GM10266 (cell line): ENCODE data around the gene RHBDD1.

Source experiments
- DNase-seq: peaks from one replicate; pipeline ENCODE4 v3.0.0; 2012; ENCODE audit errors: extremely low spot score
- TF ChIP-seq, protein P1 (sequence below): IDR thresholded peaks from 2 replicates; pipeline ENCODE4 v1.5.1; 2012; ENCODE audit warnings: mild to moderate bottlenecking, low read depth; ENCODE audit not compliant: control insufficient read depth, insufficient read depth; ENCODE audit errors: missing control alignments

The RHBDD1 gene

DNA sequence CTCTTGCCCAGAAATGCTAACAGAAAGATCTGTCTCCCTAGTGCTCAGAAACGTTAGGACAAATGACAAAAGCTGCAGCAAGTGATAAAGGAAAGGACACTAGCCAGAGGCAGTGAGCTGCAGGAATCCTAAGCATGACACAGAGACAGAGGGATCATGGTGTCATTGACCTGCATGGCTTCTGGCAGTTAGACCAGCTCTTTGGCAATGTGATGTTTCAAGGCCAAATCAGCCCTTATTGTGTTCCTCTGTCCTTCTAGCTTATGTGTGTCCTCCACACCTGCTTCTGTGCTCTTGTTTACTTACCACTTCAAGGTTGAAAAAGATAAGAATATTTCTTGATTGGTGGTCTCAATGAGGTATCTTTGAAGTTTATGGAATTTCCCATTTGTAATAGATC, 120.8 kb downstream of the RHBDD1 start:
- TF ChIP-seq, protein P1, sequence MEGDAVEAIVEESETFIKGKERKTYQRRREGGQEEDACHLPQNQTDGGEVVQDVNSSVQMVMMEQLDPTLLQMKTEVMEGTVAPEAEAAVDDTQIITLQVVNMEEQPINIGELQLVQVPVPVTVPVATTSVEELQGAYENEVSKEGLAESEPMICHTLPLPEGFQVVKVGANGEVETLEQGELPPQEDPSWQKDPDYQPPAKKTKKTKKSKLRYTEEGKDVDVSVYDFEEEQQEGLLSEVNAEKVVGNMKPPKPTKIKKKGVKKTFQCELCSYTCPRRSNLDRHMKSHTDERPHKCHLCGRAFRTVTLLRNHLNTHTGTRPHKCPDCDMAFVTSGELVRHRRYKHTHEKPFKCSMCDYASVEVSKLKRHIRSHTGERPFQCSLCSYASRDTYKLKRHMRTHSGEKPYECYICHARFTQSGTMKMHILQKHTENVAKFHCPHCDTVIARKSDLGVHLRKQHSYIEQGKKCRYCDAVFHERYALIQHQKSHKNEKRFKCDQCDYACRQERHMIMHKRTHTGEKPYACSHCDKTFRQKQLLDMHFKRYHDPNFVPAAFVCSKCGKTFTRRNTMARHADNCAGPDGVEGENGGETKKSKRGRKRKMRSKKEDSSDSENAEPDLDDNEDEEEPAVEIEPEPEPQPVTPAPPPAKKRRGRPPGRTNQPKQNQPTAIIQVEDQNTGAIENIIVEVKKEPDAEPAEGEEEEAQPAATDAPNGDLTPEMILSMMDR = no peak
- no peak for DNase-seq

DNA sequence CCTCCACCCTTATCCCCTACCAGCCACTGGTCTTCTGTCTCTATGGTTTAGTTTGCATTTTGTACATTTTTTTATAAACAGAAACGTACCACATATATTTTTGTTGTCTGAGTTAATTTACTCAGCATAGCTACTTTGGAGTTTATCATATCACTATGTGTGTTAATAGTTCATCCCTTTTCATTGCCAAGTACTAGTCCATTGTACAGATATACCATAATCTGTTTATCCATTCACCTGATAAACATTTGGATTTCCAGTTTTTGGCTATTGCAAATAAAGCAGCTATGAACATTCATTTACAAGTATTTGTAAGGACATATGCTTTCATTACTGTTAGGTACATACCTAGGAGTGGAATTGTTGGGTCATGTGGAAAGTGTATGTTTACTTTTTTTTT, 123.6 kb downstream of the RHBDD1 start:
- no peak for DNase-seq
- TF ChIP-seq, protein P1 = no peak

DNA sequence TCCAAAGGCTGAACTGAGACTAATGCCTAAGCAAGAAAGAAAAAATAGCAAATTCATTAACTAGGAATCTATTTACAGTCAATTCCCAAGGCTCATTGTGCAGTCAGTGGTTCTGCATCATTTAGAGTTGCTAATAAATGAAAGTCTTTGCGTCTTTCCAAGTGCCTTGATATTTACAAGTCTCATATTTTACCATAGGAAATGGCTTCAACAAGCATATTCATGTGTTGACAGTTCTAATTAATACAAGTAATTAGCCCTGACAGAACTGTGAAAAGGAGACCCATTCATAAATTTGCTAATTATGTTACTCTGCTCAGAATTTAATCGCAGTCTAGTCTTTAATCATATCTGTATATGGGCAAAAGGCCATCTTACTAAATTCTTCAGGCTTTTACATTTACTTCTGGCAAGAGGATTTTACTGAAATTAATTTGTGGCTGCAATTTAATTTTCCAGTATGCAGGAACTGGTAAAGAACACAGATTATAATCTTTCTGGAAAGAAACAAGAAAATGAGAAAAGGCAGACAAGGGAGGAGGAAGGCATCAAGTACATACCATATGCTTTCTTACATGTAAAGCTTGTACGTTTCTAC, 126.4 kb downstream of the RHBDD1 start:
- no peak for DNase-seq
- TF ChIP-seq, protein P1 = no peak

DNA sequence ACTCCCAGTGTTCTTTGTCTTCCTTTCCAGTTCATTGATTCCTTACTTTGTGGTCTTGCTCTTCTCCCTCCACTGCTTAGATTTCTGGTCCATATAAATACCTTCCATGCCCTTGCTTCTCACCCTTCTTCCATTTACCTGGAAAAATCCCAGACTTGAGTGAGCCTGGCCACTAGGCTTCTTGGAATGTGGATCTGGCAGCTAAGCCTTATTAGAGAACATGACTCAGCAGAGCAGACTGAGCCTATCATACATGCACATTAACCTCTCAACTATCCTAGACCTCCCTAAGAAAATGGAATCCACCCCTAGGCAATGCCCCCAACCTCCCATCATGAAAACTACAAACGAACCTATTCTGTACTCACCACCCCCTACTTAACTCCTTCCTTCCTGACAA, 127.7 kb downstream of the RHBDD1 start:
- DNase-seq = no peak
- TF ChIP-seq, protein P1 = no peak

DNA sequence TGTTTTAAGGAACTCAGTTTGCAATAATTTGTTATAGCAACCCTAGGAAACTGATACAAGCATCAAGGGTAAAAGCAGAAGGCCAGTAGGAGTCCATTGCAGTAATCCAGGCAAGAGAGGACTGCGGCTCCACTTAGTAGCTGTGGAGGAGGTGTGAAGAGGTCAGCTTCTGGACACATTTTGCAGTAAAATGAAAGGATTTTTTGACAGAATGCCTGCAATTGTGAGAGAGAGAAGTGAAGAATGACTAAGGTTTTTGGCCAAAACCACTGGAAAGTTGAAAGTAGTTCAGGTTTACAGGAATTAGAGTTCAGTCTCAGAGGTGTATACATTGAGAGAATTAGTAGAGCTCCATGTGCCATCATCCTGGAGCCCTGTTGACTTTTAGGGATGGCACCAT, 129.5 kb downstream of the RHBDD1 start:
- TF ChIP-seq, protein P1 = no peak
- DNase-seq = no peak

DNA sequence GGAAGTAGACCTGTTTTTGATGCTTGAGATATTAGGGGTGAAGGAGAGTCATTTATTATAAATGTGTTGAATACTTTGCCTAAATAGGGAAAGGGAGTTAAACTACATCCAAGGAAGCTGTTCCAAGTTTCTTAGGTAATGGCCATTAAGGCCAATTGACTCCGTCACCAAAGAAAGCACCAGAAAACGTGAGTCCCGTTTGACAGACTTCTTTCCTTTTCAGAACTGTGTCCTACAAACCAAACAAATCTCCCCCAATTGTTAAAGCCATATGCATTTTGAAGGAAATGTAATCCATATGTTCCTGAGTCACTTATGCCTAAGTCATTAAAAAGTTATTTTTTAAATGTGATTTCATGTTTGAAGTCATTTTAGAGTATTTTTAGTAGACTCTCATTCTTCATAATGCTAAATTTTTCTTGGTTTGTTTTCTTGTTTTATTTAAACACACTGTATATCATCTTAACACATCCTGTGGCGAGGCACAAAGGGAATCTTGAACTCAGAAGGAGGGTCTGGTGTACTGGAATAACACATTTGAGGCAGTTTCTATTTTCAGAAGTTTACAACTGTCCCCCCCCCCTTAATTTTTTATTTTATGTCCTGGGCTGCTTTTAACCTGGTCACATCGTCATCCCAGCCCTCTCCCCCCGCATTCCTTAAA, 133.7 kb downstream of the RHBDD1 start:
- TF ChIP-seq, protein P1 = no peak
- no peak for DNase-seq

DNA sequence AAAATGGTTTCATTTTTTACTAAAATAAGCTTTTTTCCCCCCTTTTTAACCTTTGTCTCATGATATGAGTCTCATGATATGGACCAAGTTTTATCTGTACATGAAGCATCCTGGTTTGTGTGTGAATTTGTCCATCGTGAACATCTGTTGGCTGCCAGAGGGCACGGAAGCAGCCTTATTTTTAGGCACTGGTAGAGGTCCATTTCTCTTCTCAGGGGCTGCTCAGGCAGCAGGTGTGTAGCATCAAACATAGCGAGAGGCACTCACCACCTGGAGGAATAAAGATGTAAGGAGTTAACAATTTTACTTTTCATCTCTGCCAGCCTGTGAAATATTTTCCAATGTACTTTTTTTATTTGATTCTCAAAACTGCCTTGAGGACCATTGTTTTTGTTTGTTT, 134.5 kb downstream of the RHBDD1 start:
- TF ChIP-seq, protein P1 = no peak
- no peak for DNase-seq
